CD4-positive, CD25-positive, alpha-beta regulatory T cell (primary cell): ENCODE measurements around the gene TSPAN4. TPM values are rescaled to one million over a fixed set of nuclear protein-coding genes. Genes with fewer than 3 reads are reported as not detected.

ENCODE experiments used
- ATAC-seq, 2 donors: fragments of 150-1000 bp; cut with Tn5 transposase; one replicate each; pipeline ENCODE4 v1.10.0; 2021; ENCODE audit warnings: low read depth in 2 of 2, moderate number of reproducible peaks in 2 of 2, moderate library complexity in 1 of 2
- DNase-seq, 3 donors: peaks; one replicate each; pipeline versions ENCODE4 v3.0.0 to v3.0.0-alpha.2; 2012 to 2022; ENCODE audit warnings: mixed read lengths in 1 of 3
- H3K27ac ChIP-seq: one replicate; pipeline ENCODE4 v1.7.0; 2013; ENCODE audit warnings: mild to moderate bottlenecking, low read length; ENCODE audit not compliant: insufficient read depth, poor library complexity, severe bottlenecking
- H3K27me3 ChIP-seq: one replicate; pipeline ENCODE4 v1.7.0; 2013; ENCODE audit warnings: low read length; ENCODE audit not compliant: control insufficient read depth, insufficient read depth
- H3K36me3 ChIP-seq: one replicate; pipeline ENCODE4 v1.7.0; 2013; ENCODE audit warnings: mild to moderate bottlenecking, low read length, moderate library complexity; ENCODE audit not compliant: control insufficient read depth, insufficient read depth
- H3K4me1 ChIP-seq: 2 replicates; pipeline ENCODE4 v1.7.0; 2013; ENCODE audit warnings: mild to moderate bottlenecking, low read length; ENCODE audit not compliant: insufficient read depth, control insufficient read depth, poor library complexity, severe bottlenecking
- H3K4me3 ChIP-seq: one replicate; pipeline ENCODE4 v1.7.0; 2013; ENCODE audit warnings: low read depth, mild to moderate bottlenecking, low read length, moderate library complexity
- H3K9me3 ChIP-seq, 2 experiments: 1 replicate in 1 of 2; 2 replicates in 1 of 2; pipeline ENCODE4 v1.7.0; 2013; ENCODE audit warnings: low read length in 2 of 2, mild to moderate bottlenecking in 1 of 2, moderate library complexity in 1 of 2; ENCODE audit not compliant: control insufficient read depth in 2 of 2
- H3K27ac Mint-ChIP-seq, 3 donors: one replicate each; pipeline ENCODE4 v1.8.0; 2020 to 2022; ENCODE audit warnings: mild to moderate bottlenecking in 3 of 3, mixed read lengths in 3 of 3, moderate library complexity in 2 of 3
- H3K27me3 Mint-ChIP-seq: one replicate; pipeline ENCODE4 v1.8.0; 2022; ENCODE audit warnings: mild to moderate bottlenecking, mixed read lengths
- H3K36me3 Mint-ChIP-seq: one replicate; pipeline ENCODE4 v1.8.0; 2020; ENCODE audit warnings: mixed read lengths
- H3K4me1 Mint-ChIP-seq, 4 donors: one replicate each; pipeline ENCODE4 v1.8.0; 2020 to 2022; ENCODE audit warnings: mixed read lengths in 4 of 4, mild to moderate bottlenecking in 1 of 4
- H3K4me3 Mint-ChIP-seq, 4 donors: one replicate each; pipeline ENCODE4 v1.8.0; 2020 to 2022; ENCODE audit warnings: mild to moderate bottlenecking in 4 of 4, mixed read lengths in 4 of 4, moderate library complexity in 3 of 4
- H3K9me3 Mint-ChIP-seq, 7 donors: one replicate each; pipeline ENCODE4 v1.8.0; 2020 to 2022; ENCODE audit warnings: mixed read lengths in 7 of 7, mild to moderate bottlenecking in 3 of 7, moderate library complexity in 2 of 7
- polyA plus RNA-seq, 4 donors: library from polyadenylated mRNA; unstranded; fragments of 300-500 nt; fragmentation: Illumina TruSeq; gene quantifications; one replicate each; pipeline ENCODE4 v1.2.3, GENCODE V29; 2021
- total RNA-seq: library from RNA; stranded (reverse); gene quantifications from one replicate; pipeline ENCODE4 v1.2.3, GENCODE V29; 2022

TSPAN4 gene
- total and polyA plus RNA-seq, 5 donors from 2014 or later: 1.2 to 2.2 (median 1.6) TPM

GRCh38 chr11:847876-848275 lies 5.2 kb downstream of the TSPAN4 start:
- H3K4me3 ChIP-seq: no peak overlapping the region
- Mint-ChIP-seq H3K27ac (no peak overlapping the region), H3K4me3 (no peak overlapping the region), H3K36me3 (no peaks in the 10 kb centered on the region), H3K27me3 (peaks cover 33% of the 10 kb centered on the region), H3K4me1 (peaks cover 0 to 21% (median 3%) of the 10 kb centered on the region in 4 donors), H3K9me3 (no peaks in the 10 kb centered on the region)
- DNase-seq: no peak
- no peaks in the 10 kb centered on the region for H3K36me3 ChIP-seq
- H3K27me3 ChIP-seq: no peaks in the 10 kb centered on the region
- H3K9me3 ChIP-seq: no peaks in the 10 kb centered on the region
- H3K4me1 ChIP-seq: peaks cover 32% of the 10 kb centered on the region
- ATAC-seq: no peak
- H3K27ac ChIP-seq: no peak overlapping the region

- Histone ChIP-seq H3K36me3 (no peaks in the 10 kb centered on the region), H3K27me3 (no peaks in the 10 kb centered on the region), H3K27ac (no peak overlapping the region), H3K4me3 (no peak overlapping the region), H3K4me1 (peaks cover 27% of the 10 kb centered on the region), H3K9me3 (no peaks in the 10 kb centered on the region)
- H3K4me3 Mint-ChIP-seq: peak overlapping the region in 3 of 4 donors; percentile 43 to 69 (median 61)
- no peaks in the 10 kb centered on the region for H3K9me3 Mint-ChIP-seq
- ATAC-seq: peak; percentile 67 to 70
- H3K4me1 Mint-ChIP-seq: peaks cover 0 to 19% (median 3%) of the 10 kb centered on the region in 4 donors
- H3K27me3 Mint-ChIP-seq: peaks cover 30% of the 10 kb centered on the region
- DNase-seq: peak; percentile 49 to 66 (median 50)
- no peaks in the 10 kb centered on the region for H3K36me3 Mint-ChIP-seq
- no peak overlapping the region for H3K27ac Mint-ChIP-seq
Observed at GRCh38 chr11:848380-848931, 5.8 kb downstream of the TSPAN4 start.

GRCh38 chr11:849104-849824 lies 6.6 kb downstream of the TSPAN4 start:
- peaks cover 22% of the 10 kb centered on the region for H3K27me3 Mint-ChIP-seq
- H3K9me3 ChIP-seq: no peaks in the 10 kb centered on the region
- H3K4me3 Mint-ChIP-seq: peak overlapping the region in 2 of 4 donors; percentile 60 to 81
- H3K9me3 Mint-ChIP-seq: no peaks in the 10 kb centered on the region
- H3K27me3 ChIP-seq: no peaks in the 10 kb centered on the region
- H3K27ac ChIP-seq: no peak overlapping the region
- H3K36me3 Mint-ChIP-seq: no peaks in the 10 kb centered on the region
- H3K4me3 ChIP-seq: no peak overlapping the region
- peaks cover 19% of the 10 kb centered on the region for H3K4me1 ChIP-seq
- peak in 1 of 3 donors; percentile 40 for DNase-seq
- H3K27ac Mint-ChIP-seq: no peak overlapping the region
- H3K4me1 Mint-ChIP-seq: peaks cover 0 to 11% (median 3%) of the 10 kb centered on the region in 4 donors
- no peak for ATAC-seq
- no peaks in the 10 kb centered on the region for H3K36me3 ChIP-seq

- Histone ChIP-seq H3K9me3 (no peaks in the 10 kb centered on the region), H3K4me3 (no peak overlapping the region), H3K27ac (no peak overlapping the region), H3K36me3 (no peaks in the 10 kb centered on the region), H3K27me3 (no peaks in the 10 kb centered on the region), H3K4me1 (peaks cover 18% of the 10 kb centered on the region)
- DNase-seq (no peak), ATAC-seq (no peak)
- Mint-ChIP-seq H3K27me3 (peaks cover 19% of the 10 kb centered on the region), H3K27ac (no peak overlapping the region), H3K36me3 (no peaks in the 10 kb centered on the region), H3K4me3 (peak overlapping the region in 3 of 4 donors; percentile 62 to 78 (median 68)), H3K9me3 (no peaks in the 10 kb centered on the region), H3K4me1 (peaks cover 0 to 10% (median 3%) of the 10 kb centered on the region in 4 donors)
Observed at GRCh38 chr11:849951-850774, 7.5 kb downstream of the TSPAN4 start.

GRCh38 chr11:850775-851763 lies 8.4 kb downstream of the TSPAN4 start:
- Mint-ChIP-seq H3K27me3 (peaks cover 14% of the 10 kb centered on the region), H3K27ac (no peak overlapping the region), H3K36me3 (no peaks in the 10 kb centered on the region), H3K4me3 (peak overlapping the region in 2 of 4 donors; percentile 10 to 33), H3K9me3 (no peaks in the 10 kb centered on the region), H3K4me1 (peaks cover 0 to 10% (median 3%) of the 10 kb centered on the region in 4 donors)
- DNase-seq (peak in 1 of 3 donors; percentile 38), ATAC-seq (no peak)
- no peaks in the 10 kb centered on the region for H3K9me3 ChIP-seq
- H3K27ac ChIP-seq: no peak overlapping the region
- H3K4me3 ChIP-seq: no peak overlapping the region
- no peaks in the 10 kb centered on the region for H3K27me3 ChIP-seq
- H3K4me1 ChIP-seq: peaks cover 18% of the 10 kb centered on the region
- H3K36me3 ChIP-seq: no peaks in the 10 kb centered on the region

- H3K36me3 ChIP-seq: no peaks in the 10 kb centered on the region
- no peaks in the 10 kb centered on the region for H3K36me3 Mint-ChIP-seq
- no peak overlapping the region for H3K4me3 Mint-ChIP-seq
- H3K27ac ChIP-seq: no peak overlapping the region
- no peak overlapping the region for H3K27ac Mint-ChIP-seq
- H3K9me3 ChIP-seq: no peaks in the 10 kb centered on the region
- no peaks in the 10 kb centered on the region for H3K9me3 Mint-ChIP-seq
- peaks cover 0 to 10% (median 3%) of the 10 kb centered on the region in 4 donors for H3K4me1 Mint-ChIP-seq
- peaks cover 17% of the 10 kb centered on the region for H3K27me3 Mint-ChIP-seq
- H3K4me3 ChIP-seq: no peak overlapping the region
- ATAC-seq (no peak), DNase-seq (no peak)
- peaks cover 18% of the 10 kb centered on the region for H3K4me1 ChIP-seq
- H3K27me3 ChIP-seq: no peaks in the 10 kb centered on the region
Observed at GRCh38 chr11:852762-853161, 10.1 kb downstream of the TSPAN4 start.
